Measurements from ENCODE around the gene GALM. TPM values are rescaled to one million over a fixed set of nuclear protein-coding genes. Genes with fewer than 3 reads are reported as not detected.

The GALM gene
- total and polyA plus RNA-seq, 2 of the 13 experiments (the other 11 are each of a cell fraction or from before 2014, with no cell fraction given): 65.5 to 90.0 TPM

- Histone ChIP-seq H3K27me3 (ENCODE audit: control insufficient read depth in 1 of 2, insufficient read depth in 2 of 2, low read length in 2 of 2) (no peaks in the 10 kb centered on the region), H3K9ac (ENCODE audit: insufficient read depth, low read depth, low read length) (no peak overlapping the region), H3K79me2 (ENCODE audit: insufficient read depth, low read length) (peaks cover 26% of the 10 kb centered on the region), H3K36me3 (replicated peaks in 1 of 2; ENCODE audit: control insufficient read depth in 1 of 2, insufficient read depth in 2 of 2, low read length in 2 of 2) (peaks cover 8 to 40% of the 10 kb centered on the region in 2 experiments; a peak in 4 of 5 replicates), H3K4me2 (ENCODE audit: low read depth, low read length) (no peak overlapping the region), H3K4me1 (ENCODE audit: insufficient read depth, low read length) (peaks cover 10% of the 10 kb centered on the region), H3K27ac (ENCODE audit: extremely low read length, insufficient read depth, low read length) (no peak overlapping the region), H2AFZ (ENCODE audit: low read length) (no peak overlapping the region), H3K4me3 (replicated peaks in 1 of 3; ENCODE audit: insufficient read depth in 1 of 3, low read depth in 2 of 3, low read length in 3 of 3) (no peak overlapping the region), H3K9me3 (ENCODE audit: low read length) (no peaks in the 10 kb centered on the region), H4K20me1 (ENCODE audit: insufficient read depth, low read length) (0 out of 2 replicates have a peak, but pooled peaks cover 2% of the 10 kb centered on the region)
- TSS peak; percentile 31 for BruUV-seq (replicated peaks)
- in situ Hi-C loops (cut with HindIII; ENCODE audit: extremely low pct_ligation_motif_present, low pct_unique_long_range_greater_than_20kb) (no loop called here), intact Hi-C loops (cut with micrococcal nuclease; ENCODE audit: unreplicated experiment) (no loop called here)
- POLR2A ChIA-PET: no interaction called here
- DNase-seq (ENCODE audit: low spot score): no peak
- CTCF ChIA-PET (ENCODE audit: low intra/inter-chr PET ratio, low total read pairs): no interaction called here
- TF ChIP-seq ZNF337 (CRISPR knock-in tag; IDR thresholded peaks at IDR 0.05; ENCODE audit: borderline replicate concordance, low read depth) (peak; percentile 95; the same call in 1 of the 2 replicates), E2F1 (CRISPR knock-in tag; IDR thresholded peaks at IDR 0.05) (no peak)
- no peak for ATAC-seq
- FAIRE-seq: no peak
Observed at GRCh38 chr2:38700881-38701458, 35.1 kb downstream of the GALM start.

- no peak overlapping the region for H3K27ac ChIP-seq (ENCODE audit: extremely low read length, insufficient read depth, low read length)
- ATAC-seq (no peak), FAIRE-seq (no peak), DNase-seq (ENCODE audit: low spot score) (no peak)
- no peak overlapping the region for H3K9ac ChIP-seq (ENCODE audit: insufficient read depth, low read depth, low read length)
- no TSS peak for BruUV-seq (replicated peaks)
- intact Hi-C loops (cut with micrococcal nuclease; ENCODE audit: unreplicated experiment): no loop called here
- ChIA-PET POLR2A (no interaction called here), CTCF (ENCODE audit: low intra/inter-chr PET ratio, low total read pairs) (no interaction called here)
- peaks cover 10% of the 10 kb centered on the region for H3K4me1 ChIP-seq (ENCODE audit: insufficient read depth, low read length)
- H2AFZ ChIP-seq (ENCODE audit: low read length): no peak overlapping the region
- no peak overlapping the region for H3K4me3 ChIP-seq (replicated peaks in 1 of 3; ENCODE audit: insufficient read depth in 1 of 3, low read depth in 2 of 3, low read length in 3 of 3)
- H3K79me2 ChIP-seq (ENCODE audit: insufficient read depth, low read length): peaks cover 27% of the 10 kb centered on the region
- in situ Hi-C loops (cut with HindIII; ENCODE audit: extremely low pct_ligation_motif_present, low pct_unique_long_range_greater_than_20kb): no loop called here
- H3K27me3 ChIP-seq (ENCODE audit: control insufficient read depth in 1 of 2, insufficient read depth in 2 of 2, low read length in 2 of 2): no peaks in the 10 kb centered on the region
- 88% methylated on average over 4 of the region's 4 CpGs for WGBS (ENCODE audit: low lambda C conversion rate)
- H3K9me3 ChIP-seq (ENCODE audit: low read length): no peaks in the 10 kb centered on the region
- 0 out of 2 replicates have a peak, but pooled peaks cover 2% of the 10 kb centered on the region for H4K20me1 ChIP-seq (ENCODE audit: insufficient read depth, low read length)
- TF ChIP-seq ZSCAN21 (CRISPR knock-in tag; IDR thresholded peaks at IDR 0.05; ENCODE audit: borderline replicate concordance) (no peak), NBN (conservative IDR thresholded peaks at IDR 0.05) (no peak), CHD2 (IDR thresholded peaks at IDR 0.05; ENCODE audit: low read depth, low read length) (no peak), MYNN (CRISPR knock-in tag; IDR thresholded peaks at IDR 0.05; ENCODE audit: low read depth) (no peak), WIZ (CRISPR knock-in tag; IDR thresholded peaks at IDR 0.05) (no peak), SNAPC5 (CRISPR knock-in tag; IDR thresholded peaks at IDR 0.05; ENCODE audit: borderline replicate concordance) (no peak), KMT2B (CRISPR knock-in tag; IDR thresholded peaks at IDR 0.05) (no peak), ZNF253 (CRISPR knock-in tag; IDR thresholded peaks at IDR 0.05; ENCODE audit: borderline replicate concordance) (no peak)
- peaks cover 8 to 46% of the 10 kb centered on the region in 2 experiments; a peak in 4 of 5 replicates for H3K36me3 ChIP-seq (replicated peaks in 1 of 2; ENCODE audit: control insufficient read depth in 1 of 2, insufficient read depth in 2 of 2, low read length in 2 of 2)
- no peak overlapping the region for H3K4me2 ChIP-seq (ENCODE audit: low read depth, low read length)
Observed at GRCh38 chr2:38701542-38701941, 35.6 kb downstream of the GALM start.

All from HepG2 (cell line).